GM23338 (cell line): ENCODE results near the gene MTOR. TPM values are rescaled to one million over a fixed set of nuclear protein-coding genes. Genes with fewer than 3 reads are reported as not detected.

ENCODE experiments used
- ATAC-seq: fragments of 200-7000 bp; cut with Tn5 transposase; 3 replicates; pipeline ENCODE4 v1.9.1; 2020
- DNase-seq: peaks from one replicate; pipeline ENCODE4 v3.0.0-alpha.2; 2015; ENCODE audit warnings: low spot score
- H2AFZ ChIP-seq: fragments of 200-600 bp; sonication (generic); 2 replicates; pipeline ENCODE4 v1.8.0; 2016; ENCODE audit warnings: antibody characterized with exemption, mild to moderate bottlenecking, moderate library complexity
- H3F3A ChIP-seq: fragments of 200-600 bp; sonication (generic); replicated peaks from 2 replicates; pipeline ENCODE4 v1.8.0; 2017; ENCODE audit warnings: antibody characterized with exemption, mixed run types, low read depth
- H3K27ac ChIP-seq: fragments of 200-600 bp; sonication (generic); 2 replicates; pipeline ENCODE4 v1.6.1; 2016; ENCODE audit warnings: low read depth
- H3K27me3 ChIP-seq: fragments of 200-600 bp; sonication (generic); 2 replicates; pipeline ENCODE4 v1.8.0; 2016; ENCODE audit warnings: mild to moderate bottlenecking, mixed run types, moderate library complexity; ENCODE audit not compliant: insufficient read depth
- H3K36me3 ChIP-seq: fragments of 200-600 bp; sonication (generic); 2 replicates; pipeline ENCODE4 v1.8.0; 2016; ENCODE audit warnings: mild to moderate bottlenecking; ENCODE audit not compliant: insufficient read depth
- H3K4me1 ChIP-seq: fragments of 200-600 bp; sonication (generic); 2 replicates; pipeline ENCODE4 v1.8.0; 2016; ENCODE audit warnings: mild to moderate bottlenecking, moderate library complexity; ENCODE audit not compliant: insufficient read depth
- H3K4me2 ChIP-seq: fragments of 200-600 bp; sonication (generic); 2 replicates; pipeline ENCODE4 v1.7.1; 2017; ENCODE audit warnings: mixed run types
- H3K4me3 ChIP-seq: fragments of 200-600 bp; sonication (generic); 2 replicates; pipeline ENCODE4 v1.6.1; 2016; ENCODE audit warnings: mixed run types
- H3K79me2 ChIP-seq: fragments of 200-600 bp; sonication (generic); replicated peaks from 2 replicates; pipeline ENCODE4 v1.8.0; 2017; ENCODE audit warnings: mild to moderate bottlenecking; ENCODE audit not compliant: insufficient read depth
- H3K9me2 ChIP-seq: fragments of 200-600 bp; sonication (generic); 2 replicates; pipeline ENCODE4 v1.8.0; 2017; ENCODE audit not compliant: insufficient read depth
- H4K20me1 ChIP-seq: fragments of 200-600 bp; sonication (generic); replicated peaks from 2 replicates; pipeline ENCODE4 v1.8.0; 2017; ENCODE audit warnings: mild to moderate bottlenecking; ENCODE audit not compliant: insufficient read depth
- H3K27ac Mint-ChIP-seq: 2 replicates; pipeline ENCODE4 v1.8.0; 2020; ENCODE audit warnings: inconsistent platforms, mild to moderate bottlenecking, moderate library complexity, mixed read lengths
- H3K27me3 Mint-ChIP-seq: 3 replicates; pipeline ENCODE4 v1.8.0; 2022; ENCODE audit warnings: low read depth, mild to moderate bottlenecking, moderate library complexity, mixed read lengths, inconsistent platforms; ENCODE audit not compliant: insufficient read depth, poor library complexity
- H3K36me3 Mint-ChIP-seq: 3 replicates; pipeline ENCODE4 v1.8.0; 2021; ENCODE audit warnings: low read depth, mild to moderate bottlenecking, inconsistent platforms, moderate library complexity, mixed read lengths
- H3K4me1 Mint-ChIP-seq: 3 replicates; pipeline ENCODE4 v1.8.0; 2020; ENCODE audit warnings: mild to moderate bottlenecking, inconsistent platforms, mixed read lengths
- H3K4me3 Mint-ChIP-seq: 3 replicates; pipeline ENCODE4 v1.8.0; 2021; ENCODE audit warnings: moderate library complexity, mild to moderate bottlenecking, inconsistent platforms, mixed read lengths
- H3K9me3 Mint-ChIP-seq: 3 replicates; pipeline ENCODE4 v1.8.0; 2020; ENCODE audit warnings: moderate library complexity, mild to moderate bottlenecking, inconsistent platforms, mixed read lengths
- CREB1 ChIP-seq: fragments of 250-450 bp; sonication (Bioruptor Pico); IDR thresholded peaks from 2 replicates; pipeline ENCODE4 v1.5.0; 2020; ENCODE audit warnings: low read depth, mild to moderate bottlenecking, moderate library complexity
- CTCF ChIP-seq, 2 experiments: fragments of 200-600 bp in 1 of 2; sonication (generic) in 1 of 2; conservative IDR thresholded peaks; 2 replicates each; pipeline versions ENCODE4 v1.5.1 to v1.6.1; 2016 to 2017; ENCODE audit warnings: antibody characterized with exemption in 2 of 2, low read depth in 2 of 2, mild to moderate bottlenecking in 2 of 2, moderate library complexity in 1 of 2
- ETS1 ChIP-seq: IDR thresholded peaks from 2 replicates; pipeline ENCODE4 v1.6.1; 2016; ENCODE audit warnings: antibody characterized with exemption
- EZH2 ChIP-seq: fragments of 200-600 bp; sonication (generic); IDR thresholded peaks from one replicate; pipeline ENCODE4 v1.8.0; 2017; ENCODE audit warnings: antibody characterized with exemption, mild to moderate bottlenecking, low read depth; ENCODE audit not compliant: unreplicated experiment
- EZH2phosphoT487 ChIP-seq: fragments of 200-600 bp; sonication (generic); IDR thresholded peaks from one replicate; pipeline ENCODE4 v1.8.1; 2018; ENCODE audit warnings: antibody characterized with exemption; ENCODE audit not compliant: unreplicated experiment
- NANOG ChIP-seq: IDR thresholded peaks from 2 replicates; pipeline ENCODE4 v1.6.1; 2016; ENCODE audit warnings: antibody characterized with exemption, borderline replicate concordance
- STAT1 ChIP-seq: IDR thresholded peaks from one replicate; pipeline ENCODE4 v1.6.1; 2016; ENCODE audit warnings: antibody characterized with exemption; ENCODE audit not compliant: unreplicated experiment
- ZNF114 ChIP-seq: fragments of 250-450 bp; sonication (Bioruptor Pico); IDR thresholded peaks from 2 replicates; pipeline ENCODE4 v1.5.0; 2020; ENCODE audit warnings: mild to moderate bottlenecking, moderate library complexity
- ZNF331 ChIP-seq: fragments of 250-450 bp; sonication (Bioruptor Pico); IDR thresholded peaks from 2 replicates; pipeline ENCODE4 v1.5.0; 2020; ENCODE audit warnings: low read depth, mild to moderate bottlenecking, moderate library complexity
- ZNF462 ChIP-seq: fragments of 250-450 bp; sonication (Bioruptor Pico); IDR thresholded peaks from 2 replicates; pipeline ENCODE4 v1.5.0; 2020; ENCODE audit warnings: mild to moderate bottlenecking, moderate library complexity
- polyA plus RNA-seq: library from polyadenylated mRNA; unstranded; fragments of >200 nt; fragmentation: Nextera tagmentation; extraction: Ambion mirVana; gene quantifications from 2 replicates; pipeline ENCODE4 v1.2.1, GENCODE V29; 2016
- total RNA-seq: library from RNA; depleted of rRNA; stranded (reverse); fragments of >200 nt; shearing (Covaris generic); gene quantifications from 2 replicates; pipeline ENCODE4 v1.2.3, GENCODE V29; 2014

The MTOR gene
- total and polyA plus RNA-seq, 2 experiments from 2014 or later, result 22.8 to 98.0 TPM

GRCh38 chr1:11170102-11170501, 92.2 kb downstream of the MTOR start (continued):
- TF ChIP-seq ZNF462 (CRISPR knock-in tag), result no peak
- no peak for TF ChIP-seq CTCF (conservative IDR thresholded peaks at IDR 0.05; ENCODE audit: low read depth in 2 of 2)
- no peak for TF ChIP-seq EZH2phosphoT487
- TF ChIP-seq CREB1 (CRISPR knock-in tag), result no peak
- TF ChIP-seq NANOG, result no peak
- TF ChIP-seq EZH2, result no peak
- no peak for TF ChIP-seq ETS1

GRCh38 chr1:11169202-11169601, 93.1 kb downstream of the MTOR start:
- no peak overlapping the region for H3K27ac Mint-ChIP-seq
- Histone ChIP-seq H4K20me1 (peaks cover 7% of the 10 kb centered on the region), H3K4me1 (no peaks in the 10 kb centered on the region), H3K4me2 (no peak overlapping the region), H3K4me3 (no peak overlapping the region), H2AFZ (no peak overlapping the region), H3K27ac (no peak overlapping the region), H3K27me3 (no peaks in the 10 kb centered on the region), H3K36me3 (peaks cover 10% of the 10 kb centered on the region), H3K79me2 (peaks cover 7% of the 10 kb centered on the region), H3F3A (no peaks in the 10 kb centered on the region), H3K9me2 (no peaks in the 10 kb centered on the region)
- H3K27me3 Mint-ChIP-seq, result peaks cover 4% of the 10 kb centered on the region
- peaks cover 17% of the 10 kb centered on the region for H3K36me3 Mint-ChIP-seq
- H3K9me3 Mint-ChIP-seq, result no peaks in the 10 kb centered on the region
- no peaks in the 10 kb centered on the region for H3K4me1 Mint-ChIP-seq
- H3K4me3 Mint-ChIP-seq, result no peak overlapping the region
- ATAC-seq, result no peak
- DNase-seq, result no peak
- no peak for TF ChIP-seq NANOG
- TF ChIP-seq ZNF114 (CRISPR knock-in tag), result no peak
- TF ChIP-seq STAT1, result no peak
- no peak for TF ChIP-seq CTCF (conservative IDR thresholded peaks at IDR 0.05; ENCODE audit: low read depth in 2 of 2)
- TF ChIP-seq ZNF331 (CRISPR knock-in tag), result no peak
